PC-3 (cell line): ENCODE data around the gene GNB1. TPM values are rescaled to one million over a fixed set of nuclear protein-coding genes. Genes with fewer than 3 reads are reported as not detected.
A peak's percentile ranks its signal among the peaks of the same experiment; 100 is the strongest.
"Not testable (repeated sequence)": the region's sequence is repeated elsewhere in the genome, so short reads cannot be mapped to it uniquely, and the experiment has no call there.

Experiments used
- ATAC-seq: fragments of 200-7000 bp; cut with Tn5 transposase; 2 replicates; pipeline ENCODE4 v1.9.1; 2020; ENCODE audit warnings: mild to moderate bottlenecking, moderate library complexity
- BruUV-seq: library from RNA; stranded (reverse); fragments of 400-500 nt; replicated peaks from 2 replicates; lab custom pipeline; 2021; lab: Mats Ljungman, UMichigan
- CTCF ChIA-PET: fragments of 300-600 bp; sonication (Branson Sonifier 250); formaldehyde crosslinking; loops from one replicate; lab custom pipeline; 2022; ENCODE audit warnings: antibody characterized with exemption; lab: Charles Lee
- POLR2A ChIA-PET: fragments of 300-600 bp; sonication (Branson Sonifier 250); formaldehyde crosslinking; loops from one replicate; lab custom pipeline; 2022; ENCODE audit warnings: antibody characterized with exemption; ENCODE audit not compliant: unreplicated experiment; lab: Charles Lee
- DNase-seq: peaks from one replicate; pipeline ENCODE4 v3.0.0-alpha.2; 2015
- H2AFZ ChIP-seq: fragments of 300-600 bp; sonication (generic); 2 replicates; pipeline ENCODE4 v1.6.0; 2016; ENCODE audit warnings: antibody characterized with exemption, low read length
- H3F3A ChIP-seq: fragments of 300-600 bp; sonication (generic); one replicate; pipeline ENCODE4 v1.6.0; 2017; ENCODE audit warnings: antibody characterized with exemption, low read length, control low read depth, mild to moderate bottlenecking; ENCODE audit not compliant: unreplicated experiment
- H3K27ac ChIP-seq: fragments of 300-600 bp; sonication (generic); 2 replicates; pipeline ENCODE4 v1.5.1; 2016; ENCODE audit warnings: mild to moderate bottlenecking, low read length
- H3K27me3 ChIP-seq: fragments of 300-600 bp; sonication (generic); 2 replicates; pipeline ENCODE4 v1.6.1; 2016; ENCODE audit warnings: low read length, mixed read lengths
- H3K36me3 ChIP-seq: fragments of 300-600 bp; sonication (generic); 2 replicates; pipeline ENCODE4 v1.6.1; 2016; ENCODE audit warnings: low read depth, mixed run types, low read length, mixed read lengths
- H3K4me1 ChIP-seq: fragments of 300-600 bp; sonication (generic); 2 replicates; pipeline ENCODE4 v1.5.1; 2016; ENCODE audit warnings: low read length; ENCODE audit not compliant: insufficient read depth
- H3K4me2 ChIP-seq: fragments of 300-600 bp; sonication (generic); 2 replicates; pipeline ENCODE4 v1.6.0; 2016; ENCODE audit warnings: low read length
- H3K4me3 ChIP-seq: fragments of 300-600 bp; sonication (generic); 2 replicates; pipeline ENCODE4 v1.5.1; 2016; ENCODE audit warnings: mild to moderate bottlenecking, low read length, mixed read lengths
- H3K79me2 ChIP-seq: fragments of 300-600 bp; sonication (generic); 2 replicates; pipeline ENCODE4 v1.6.1; 2017; ENCODE audit warnings: low read length, mixed read lengths
- H3K9ac ChIP-seq: fragments of 300-600 bp; sonication (generic); 2 replicates; pipeline ENCODE4 v1.6.0; 2016; ENCODE audit warnings: mild to moderate bottlenecking, low read length
- H3K9me2 ChIP-seq: fragments of 300-600 bp; sonication (generic); replicated peaks from 2 replicates; pipeline ENCODE4 v1.6.1; 2016; ENCODE audit warnings: mixed run types, low read length, mixed read lengths
- H3K9me3 ChIP-seq: fragments of 300-600 bp; sonication (generic); 2 replicates; pipeline ENCODE4 v1.6.1; 2016; ENCODE audit warnings: low read length, mixed read lengths
- H4K20me1 ChIP-seq: fragments of 300-600 bp; sonication (generic); 2 replicates; pipeline ENCODE4 v1.6.1; 2016; ENCODE audit warnings: low read length, mixed read lengths
- CTCF ChIP-seq: fragments of 300-600 bp; sonication (generic); conservative IDR thresholded peaks from 2 replicates; pipeline ENCODE4 v1.5.1; 2017; ENCODE audit warnings: antibody characterized with exemption, low read depth, mild to moderate bottlenecking, low read length
- EZH2phosphoT487 ChIP-seq: fragments of 300-600 bp; sonication (generic); IDR thresholded peaks from 2 replicates; pipeline ENCODE4 v1.6.1; 2018; ENCODE audit warnings: mild to moderate bottlenecking, antibody characterized with exemption, low read length, borderline replicate concordance
- intact Hi-C: fragments of 100-400 bp; cut with micrococcal nuclease; formaldehyde crosslinking; loops from 2 replicates; pipeline ENCODE4 v1.9.0; 2023
- total RNA-seq: library from RNA; depleted of rRNA; stranded (reverse); fragments of >200 nt; gene quantifications from 2 replicates; pipeline ENCODE4 v1.2.3, GENCODE V29; 2014

The GNB1 gene
- total RNA-seq, 1 experiment from 2014 or later: 125 TPM

GRCh38 chr1:1858382-1859086 lies 32.4 kb downstream of the GNB1 start:
- H3K9ac ChIP-seq: peak overlapping the region; percentile 34
- peak overlapping the region; percentile 59 for H3K4me2 ChIP-seq

GRCh38 chr1:1857096-1857703 lies 33.7 kb downstream of the GNB1 start:
- Histone ChIP-seq H3K9ac (no peak overlapping the region), H3K4me2 (no peak overlapping the region), H3K9me3 (no peaks in the 10 kb centered on the region), H3K79me2 (peaks cover 100% of the 10 kb centered on the region), H3K9me2 (no peaks in the 10 kb centered on the region), H2AFZ (no peak overlapping the region), H3K27me3 (no peaks in the 10 kb centered on the region), H3K36me3 (peaks cover 20% of the 10 kb centered on the region; the same call in 1 of the 2 replicates), H3F3A (no peaks in the 10 kb centered on the region), H3K27ac (no peak overlapping the region), H3K4me3 (no peak overlapping the region), H3K4me1 (peaks cover 40% of the 10 kb centered on the region), H4K20me1 (peaks cover 86% of the 10 kb centered on the region)
- ATAC-seq (no peak), DNase-seq (no peak)
- intact Hi-C loops: no loop called here
- BruUV-seq: no TSS peak
- TF ChIP-seq CTCF (no peak), EZH2phosphoT487 (no peak)
- POLR2A ChIA-PET: no interaction called here
- CTCF ChIA-PET: no interaction called here

More at GRCh38 chr1:1858382-1859086, 32.4 kb downstream of the GNB1 start:
- no peaks in the 10 kb centered on the region for H3K27me3 ChIP-seq
- H3K36me3 ChIP-seq: peaks cover 11% of the 10 kb centered on the region; the same call in 1 of the 2 replicates
- peaks cover 86% of the 10 kb centered on the region for H4K20me1 ChIP-seq
- intact Hi-C loops: loop anchor here (1.0 to 2.0 kb wide), 2 partner anchors 30 to 48 kb away; no protein-coding TSS in a partner anchor
- no TSS peak for BruUV-seq
- ATAC-seq: peak; percentile 48
- no peak overlapping the region for H2AFZ ChIP-seq
- H3K79me2 ChIP-seq: peaks cover 100% of the 10 kb centered on the region
- TF ChIP-seq CTCF (peak; percentile 71), EZH2phosphoT487 (no peak)
- H3F3A ChIP-seq: peaks cover under 1% of the 10 kb centered on the region
- peaks cover 33% of the 10 kb centered on the region for H3K4me1 ChIP-seq
- DNase-seq: peak; percentile 76
- peak overlapping the region; percentile 12; the same call in 1 of the 2 replicates for H3K4me3 ChIP-seq
- peak overlapping the region; percentile 72 for H3K27ac ChIP-seq
- ChIA-PET POLR2A (interaction anchor here (0.5 to 0.6 kb wide), 3 partner anchors 13 to 157 kb away, joined by 3 to 5 read pairs (median 4); no protein-coding TSS in a partner anchor), CTCF (interaction anchor here (0.5 to 1.1 kb wide), 7 partner anchors 11 to 81 kb away, joined by 3 to 11 read pairs (median 4); no protein-coding TSS in a partner anchor)
- H3K9me3 ChIP-seq: no peaks in the 10 kb centered on the region
- H3K9me2 ChIP-seq: no peaks in the 10 kb centered on the region

- BruUV-seq, CTCF ChIA-PET: not testable (repeated sequence)
These were observed 34.7 kb downstream of the GNB1 start for GRCh38 chr1:1856161-1856560.

More at GRCh38 chr1:1856161-1856560, 34.7 kb downstream of the GNB1 start:
- H3K9ac ChIP-seq, H3K27me3 ChIP-seq, H3K9me3 ChIP-seq, ATAC-seq, H3K27ac ChIP-seq, H2AFZ ChIP-seq, H3K4me2 ChIP-seq, DNase-seq, H3F3A ChIP-seq, intact Hi-C loops, H3K4me3 ChIP-seq, H3K9me2 ChIP-seq: not testable (repeated sequence)
- H3K79me2 ChIP-seq: peaks cover 100% of the 10 kb centered on the region
- POLR2A ChIA-PET: interaction anchor here (0.7 kb wide), 1 partner anchor 13 kb away, joined by 5 read pairs; no protein-coding TSS in a partner anchor
- peaks cover 20% of the 10 kb centered on the region; the same call in 1 of the 2 replicates for H3K36me3 ChIP-seq
- H4K20me1 ChIP-seq: peaks cover 78% of the 10 kb centered on the region
- H3K4me1 ChIP-seq: peaks cover 40% of the 10 kb centered on the region
